Hepatic stellate cell (primary cell): ENCODE data around the gene OR52J3.

Experiments
- DNase-seq: peaks from one replicate; pipeline ENCODE4 v3.0.0; 2011; ENCODE audit warnings: low spot score

The OR52J3 gene

GRCh38 chr11:5096011-5096410, 49.7 kb downstream of the OR52J3 start:
- no peak for DNase-seq
